ENCODE data around the gene CACYBP.

Gene CACYBP

DNA sequence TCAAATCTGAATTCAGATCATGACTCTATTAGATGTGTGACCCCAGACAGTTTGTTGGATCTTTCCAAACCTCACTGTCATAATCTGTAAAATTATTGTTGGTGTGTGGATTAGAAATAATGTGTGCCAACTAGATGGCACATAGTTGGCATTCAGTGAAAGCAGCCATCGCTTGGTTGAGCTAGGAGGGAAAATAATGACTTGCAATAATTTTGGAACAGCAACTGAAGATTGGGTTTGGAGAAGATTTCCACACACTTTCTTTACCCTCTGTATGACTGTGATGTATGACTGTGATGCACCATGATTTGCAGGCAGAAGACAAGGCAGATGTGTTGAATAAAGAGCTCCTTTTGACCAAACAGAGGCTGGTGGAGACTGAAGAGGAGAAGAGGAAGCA lies 24.0 kb upstream of the CACYBP start:
- no peak for DNase-seq

GRCh38 chr1:174976436-174977108 lies 23.2 kb upstream of the CACYBP start:
- peak; percentile 68 for DNase-seq

GRCh38 chr1:174982971-174983689 lies 16.6 kb upstream of the CACYBP start:
- no peak for DNase-seq

- no peak for DNase-seq
These were observed 14.8 kb upstream of the CACYBP start for GRCh38 chr1:174984952-174985351.

GRCh38 chr1:174988539-174988938 lies 11.2 kb upstream of the CACYBP start:
- no peak for DNase-seq

DNA sequence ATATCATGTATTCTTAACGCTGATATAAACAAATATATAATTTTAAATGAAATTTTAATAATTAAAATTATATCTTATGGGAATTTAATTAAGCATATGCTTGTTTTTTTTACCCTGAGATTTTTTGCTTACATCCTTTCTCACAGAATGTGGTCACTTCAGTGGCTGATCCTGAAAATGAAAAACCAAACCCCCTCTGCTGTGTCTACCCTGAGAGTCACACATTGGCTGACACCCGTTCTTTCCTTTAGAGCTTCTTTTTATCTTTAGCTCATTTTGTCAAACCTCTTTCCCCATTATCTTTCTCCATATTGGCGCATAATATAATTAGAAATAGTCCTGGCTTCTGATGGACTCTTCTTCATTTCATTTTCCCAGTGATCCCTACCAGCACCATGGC lies 10.8 kb upstream of the CACYBP start:
- DNase-seq: no peak

DNA sequence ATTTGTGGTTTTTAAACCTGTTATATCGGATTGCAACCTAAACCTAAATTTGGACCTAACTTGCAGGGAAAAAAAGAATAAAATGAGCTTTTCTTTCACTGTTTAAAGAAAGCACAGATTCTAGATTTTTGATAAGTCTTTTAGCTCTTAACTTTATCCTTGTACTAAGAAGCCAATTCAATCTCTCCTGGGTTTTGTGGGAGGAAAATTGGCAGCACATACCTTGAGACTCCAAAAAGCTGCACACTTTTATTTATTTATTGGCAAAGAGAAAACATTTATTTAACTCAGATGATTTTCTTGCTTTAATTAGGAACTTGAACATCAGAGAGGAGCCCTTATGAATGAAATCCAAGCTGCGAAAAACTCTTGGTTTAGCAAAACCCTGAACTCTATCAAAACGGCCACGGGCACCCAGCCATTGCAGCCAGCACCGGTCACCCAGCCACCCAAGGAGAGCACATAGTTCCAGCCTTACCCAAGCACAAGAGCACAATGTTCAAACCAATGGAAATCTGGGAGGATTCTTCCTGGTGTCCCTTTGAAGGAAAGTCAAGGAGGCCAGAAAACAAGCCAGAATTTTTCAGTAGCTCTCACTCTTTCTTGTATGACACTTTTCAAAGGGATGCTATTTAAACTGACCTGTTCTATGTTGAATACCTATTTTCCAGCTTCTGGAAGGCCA lies 10.1 kb upstream of the CACYBP start:
- no peak for DNase-seq

- DNase-seq: peak; percentile 77
These were observed 9.3 kb upstream of the CACYBP start for GRCh38 chr1:174990382-174990999.

DNA sequence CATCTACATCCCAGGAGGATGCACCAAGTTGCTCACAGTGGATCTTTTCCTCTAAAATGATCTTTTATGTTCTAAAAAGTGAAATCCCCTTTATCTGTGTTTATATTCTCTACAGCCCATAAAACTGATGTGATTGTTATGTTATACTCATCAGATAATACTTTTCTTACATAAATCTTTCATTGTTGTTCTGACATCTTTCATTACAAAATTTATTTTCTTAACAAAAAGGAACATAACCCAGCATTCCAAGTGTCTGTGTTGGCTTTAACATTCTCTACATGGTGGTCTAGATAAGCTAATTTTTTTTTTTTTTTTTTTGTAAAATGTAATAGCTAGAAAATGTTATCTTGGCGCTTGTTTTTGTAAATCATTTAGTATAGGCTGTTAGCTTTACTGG lies 8.3 kb upstream of the CACYBP start:
- no peak for DNase-seq

- no peak for DNase-seq
These were observed 4.6 kb upstream of the CACYBP start for GRCh38 chr1:174995121-174995520.

- no peak for DNase-seq
These were observed 3.8 kb upstream of the CACYBP start for GRCh38 chr1:174995916-174996315.

DNA sequence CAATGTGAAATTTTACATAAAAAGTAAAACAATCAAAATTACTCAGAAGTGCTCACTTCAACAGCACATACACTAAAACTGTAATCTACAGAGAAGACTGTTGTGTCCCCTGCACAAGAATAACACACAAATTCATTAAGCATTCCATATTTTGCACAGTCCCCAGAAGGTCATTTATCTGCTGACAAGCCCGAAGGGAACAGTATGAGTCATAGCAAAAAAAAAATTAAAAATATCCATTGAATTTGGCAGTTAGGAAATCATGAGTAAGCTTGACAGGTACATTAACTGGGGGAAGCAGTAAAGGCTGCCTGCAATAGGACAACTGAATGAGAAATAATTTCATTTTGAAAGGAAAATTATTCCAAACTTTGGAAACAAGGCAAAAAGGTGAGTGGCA lies 3.3 kb upstream of the CACYBP start:
- peak; percentile 13 for DNase-seq

DNA sequence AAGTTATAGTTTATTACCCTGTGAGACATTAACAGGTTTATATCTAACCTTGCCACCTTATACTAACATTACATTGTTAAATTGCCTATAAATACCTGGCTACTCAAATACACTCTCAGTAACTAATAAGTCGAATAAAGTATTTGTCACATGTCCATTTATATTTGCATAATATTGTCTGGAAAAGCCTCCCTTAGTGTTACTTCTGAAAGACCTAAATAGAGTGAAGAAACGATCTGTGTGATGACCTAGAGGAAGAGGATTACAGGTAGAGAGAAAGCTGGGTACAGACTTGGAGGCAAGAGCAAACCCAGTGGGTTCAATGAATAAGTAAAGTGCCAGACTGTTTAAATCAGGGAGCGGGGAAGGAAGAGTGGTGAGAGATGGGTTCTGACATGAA lies 2.7 kb upstream of the CACYBP start:
- DNase-seq: no peak

DNA sequence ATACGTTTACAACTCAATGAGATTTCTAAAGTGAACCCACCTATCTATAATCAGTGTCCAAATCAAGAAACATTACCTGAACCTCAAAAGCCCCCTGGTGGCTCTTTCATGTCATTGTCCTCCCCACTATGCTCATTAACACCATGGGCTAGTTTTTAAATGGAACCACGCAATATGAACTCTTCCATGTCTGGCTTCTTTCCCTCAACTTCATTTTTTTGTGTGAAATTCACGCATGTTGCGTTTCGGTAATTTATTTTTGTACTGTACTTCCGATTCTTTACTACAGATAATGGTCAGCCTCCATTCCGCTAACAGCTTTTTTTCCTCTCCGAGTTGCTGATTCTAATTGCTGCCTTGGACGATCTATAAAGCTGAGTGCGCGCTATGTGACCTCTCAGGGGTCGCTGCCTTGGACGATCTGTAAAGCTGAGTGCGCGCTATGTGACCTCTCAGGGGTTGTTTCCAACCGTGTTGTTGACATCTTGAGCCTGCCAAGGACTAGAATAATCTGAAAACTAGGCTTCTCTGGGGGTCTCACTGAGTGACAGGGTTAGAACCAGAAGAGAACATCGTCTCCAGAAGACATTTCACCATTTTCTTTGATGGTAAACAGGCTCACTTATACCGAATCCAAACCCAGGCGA lies 1.1 kb upstream of the CACYBP start:
- no peak for DNase-seq

DNA sequence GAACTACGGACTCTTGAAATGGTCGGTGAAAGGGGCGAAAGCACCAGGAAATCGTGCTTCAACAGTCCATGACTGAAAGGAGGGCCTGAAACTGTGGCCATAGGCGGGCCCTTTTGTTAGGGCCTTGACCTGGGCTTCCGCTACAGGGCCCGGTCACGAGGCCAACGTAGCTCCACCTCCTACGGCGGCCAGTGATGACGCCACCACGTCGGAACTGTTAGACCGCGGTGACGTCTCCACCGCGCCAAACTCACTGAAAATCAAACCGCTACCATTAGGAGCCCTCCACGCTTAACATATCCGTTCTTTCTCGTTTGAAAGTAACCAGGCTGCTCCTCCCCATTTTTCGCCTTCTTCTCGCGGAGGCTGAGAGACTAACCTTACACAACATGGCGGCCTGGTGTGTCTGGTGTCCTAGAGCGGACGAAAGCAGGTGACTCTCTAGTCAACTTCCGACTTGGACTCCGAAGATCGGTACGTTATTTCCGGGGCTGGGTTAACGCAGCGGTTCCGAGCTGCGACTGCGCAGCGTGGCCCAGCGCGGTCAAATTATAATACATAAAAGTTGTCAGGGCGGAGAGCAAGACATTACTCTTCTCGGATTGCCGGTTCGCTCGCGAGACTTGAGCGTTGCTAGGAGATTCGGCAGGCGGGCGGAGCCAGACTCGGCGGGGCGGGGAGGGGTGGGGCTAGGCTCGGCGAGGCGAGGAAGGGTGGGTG lies 371 bp upstream of the CACYBP start:
- peak; percentile 97 for DNase-seq

DNA sequence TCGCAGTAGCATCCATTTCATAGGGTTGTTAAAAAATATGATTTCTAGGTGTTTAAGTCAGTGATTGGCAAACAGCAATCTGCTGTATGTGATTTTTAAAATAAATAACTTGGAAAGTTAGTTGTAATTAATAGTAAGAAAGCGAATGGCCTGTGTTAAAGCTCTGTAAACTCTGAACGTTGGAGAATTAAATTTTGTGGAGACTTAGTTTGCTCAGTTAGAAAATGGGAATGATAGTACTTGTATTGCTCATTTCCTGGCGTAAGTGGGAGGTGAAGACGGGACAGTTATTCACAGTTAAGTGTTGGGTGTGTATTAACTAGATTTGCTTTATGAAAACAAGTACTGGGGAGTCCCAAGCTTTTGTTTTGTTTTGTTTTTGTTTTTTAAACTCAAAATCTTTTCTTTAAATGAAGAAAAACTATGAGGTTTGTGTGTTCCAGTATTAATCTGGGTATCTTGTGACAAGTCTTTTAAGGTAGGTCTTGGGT lies 995 bp downstream of the CACYBP start:
- DNase-seq: no peak

DNA sequence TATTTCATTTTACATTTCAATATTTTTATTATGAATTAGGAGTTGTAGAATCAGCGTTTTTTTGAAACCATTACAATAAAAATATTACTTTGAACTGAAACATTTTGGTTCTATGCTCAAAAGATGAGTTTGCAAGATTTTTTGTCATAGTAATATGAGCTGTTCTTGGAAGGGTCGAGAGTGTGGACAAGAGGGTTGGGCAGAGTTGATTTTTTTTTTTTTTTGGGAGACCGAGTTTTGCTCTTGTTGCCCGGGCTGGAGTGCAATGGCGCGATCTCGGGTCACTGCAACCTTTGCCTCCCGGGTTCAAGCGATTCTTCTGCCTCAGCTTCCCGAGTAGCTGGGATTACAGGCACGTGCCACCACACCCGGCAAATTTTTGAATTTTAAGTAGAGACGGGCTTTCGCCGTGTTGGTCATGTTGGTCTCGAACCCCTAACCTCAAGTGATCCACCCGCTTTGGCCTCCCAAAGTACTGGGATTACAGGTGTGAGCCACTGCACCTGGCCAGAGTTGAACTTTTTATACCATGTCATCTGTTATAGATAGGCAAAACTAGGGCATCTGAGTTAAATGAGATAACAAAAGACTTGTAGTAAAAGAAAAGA lies 3.3 kb downstream of the CACYBP start:
- no peak for DNase-seq

GRCh38 chr1:175003521-175003920 lies 3.8 kb downstream of the CACYBP start:
- DNase-seq: no peak

- DNase-seq: no peak
These were observed 5.5 kb downstream of the CACYBP start for GRCh38 chr1:175005085-175005783.

DNA sequence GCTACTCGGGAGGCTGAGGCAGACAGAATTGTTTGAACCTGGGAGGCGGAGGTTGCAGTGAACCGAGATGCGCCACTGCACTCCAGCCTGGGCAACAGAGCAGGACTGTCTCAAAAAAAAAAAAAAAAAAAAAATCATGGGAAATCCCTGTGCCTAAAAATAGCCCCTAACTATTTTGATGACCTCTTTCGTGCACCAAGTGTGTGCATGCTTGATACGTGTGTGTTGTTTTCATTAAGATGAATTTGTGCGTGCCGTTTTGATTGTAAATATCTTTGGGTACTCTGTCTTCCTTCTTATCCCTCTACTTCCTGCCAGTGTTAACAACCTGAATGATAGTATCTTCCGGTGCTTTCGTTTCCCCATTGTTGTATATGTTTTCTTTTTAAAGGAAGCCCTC lies 9.8 kb downstream of the CACYBP start:
- DNase-seq: no peak

- no peak for DNase-seq
These were observed 13.7 kb downstream of the CACYBP start for GRCh38 chr1:175013445-175013844.

All from NCI-H226 (cell line).